Measurements from ENCODE around the gene NSMCE4A.
"Not testable (repeated sequence)": the region's sequence is repeated elsewhere in the genome, so short reads cannot be mapped to it uniquely, and the experiment has no call there.

The NSMCE4A gene

GRCh38 chr10:121975295-121976086 lies 474 bp upstream of the NSMCE4A start:
- Histone ChIP-seq H3K4me2 (ENCODE audit: low read depth, low read length, poor library complexity, severe bottlenecking) (peak overlapping the region; percentile 64), H3K9me3 (ENCODE audit: insufficient read depth, low read depth, low read length) (no peaks in the 10 kb centered on the region; the same call in 1 of the 2 replicates), H3K4me3 (ENCODE audit: low read length, poor library complexity, severe bottlenecking) (peak overlapping the region; percentile 81), H2AFZ (ENCODE audit: low read length) (peak overlapping the region; percentile 95), H3K27me3 (ENCODE audit: insufficient read depth, low read length, poor library complexity, severe bottlenecking) (no peaks in the 10 kb centered on the region), H3F3A (ENCODE audit: low read depth) (no peaks in the 10 kb centered on the region), H3K36me3 (ENCODE audit: insufficient read depth, low read length) (peaks cover 4% of the 10 kb centered on the region; the same call in 1 of the 2 replicates), H3K79me2 (ENCODE audit: insufficient read depth, low read length) (peaks cover 32% of the 10 kb centered on the region), H3K4me1 (ENCODE audit: insufficient read depth, low read length, poor library complexity, severe bottlenecking) (peaks cover 24% of the 10 kb centered on the region), H4K20me1 (ENCODE audit: insufficient read depth, low read length, poor library complexity, severe bottlenecking) (peaks cover 13% of the 10 kb centered on the region), H3K9me2 (replicated peaks; ENCODE audit: low read depth, low read length) (no peaks in the 10 kb centered on the region), H3K9ac (ENCODE audit: low read depth, low read length, poor library complexity, severe bottlenecking) (peak overlapping the region; percentile 94)
- peak; percentile 69 for TF ChIP-seq CTCF (conservative IDR thresholded peaks at IDR 0.05; ENCODE audit: low read length)
- TF ChIP-seq EZH2phosphoT487 (IDR thresholded peaks at IDR 0.05; ENCODE audit: borderline replicate concordance), result no peak

- Histone ChIP-seq H3K4me3 (ENCODE audit: low read length, poor library complexity, severe bottlenecking) (peak overlapping the region; percentile 81), H3K4me2 (ENCODE audit: low read depth, low read length, poor library complexity, severe bottlenecking) (peak overlapping the region; percentile 90), H3K36me3 (ENCODE audit: insufficient read depth, low read length) (peaks cover 6% of the 10 kb centered on the region; the same call in 1 of the 2 replicates), H2AFZ (ENCODE audit: low read length) (peak overlapping the region; percentile 95; the same call in 1 of the 2 replicates), H3K9me3 (ENCODE audit: insufficient read depth, low read depth, low read length) (no peaks in the 10 kb centered on the region; the same call in 1 of the 2 replicates), H3K4me1 (ENCODE audit: insufficient read depth, low read length, poor library complexity, severe bottlenecking) (peaks cover 24% of the 10 kb centered on the region), H3K9ac (ENCODE audit: low read depth, low read length, poor library complexity, severe bottlenecking) (peak overlapping the region; percentile 94), H3K79me2 (ENCODE audit: insufficient read depth, low read length) (peaks cover 32% of the 10 kb centered on the region), H4K20me1 (ENCODE audit: insufficient read depth, low read length, poor library complexity, severe bottlenecking) (peaks cover 13% of the 10 kb centered on the region), H3F3A (ENCODE audit: low read depth) (no peaks in the 10 kb centered on the region), H3K9me2 (replicated peaks; ENCODE audit: low read depth, low read length) (no peaks in the 10 kb centered on the region), H3K27me3 (ENCODE audit: insufficient read depth, low read length, poor library complexity, severe bottlenecking) (no peaks in the 10 kb centered on the region)
- TF ChIP-seq EZH2phosphoT487 (IDR thresholded peaks at IDR 0.05; ENCODE audit: borderline replicate concordance), result no peak
- no peak for TF ChIP-seq CTCF (conservative IDR thresholded peaks at IDR 0.05; ENCODE audit: low read length)
Observed at GRCh38 chr10:121974019-121974534, 940 bp downstream of the NSMCE4A start.

GRCh38 chr10:121969086-121969485 lies 5.9 kb downstream of the NSMCE4A start:
- H3K4me2 ChIP-seq (ENCODE audit: low read depth, low read length, poor library complexity, severe bottlenecking); H3K9ac ChIP-seq (ENCODE audit: low read depth, low read length, poor library complexity, severe bottlenecking); H3K27me3 ChIP-seq (ENCODE audit: insufficient read depth, low read length, poor library complexity, severe bottlenecking); H3K9me2 ChIP-seq (replicated peaks; ENCODE audit: low read depth, low read length); H3F3A ChIP-seq (ENCODE audit: low read depth); H3K9me3 ChIP-seq (ENCODE audit: insufficient read depth, low read depth, low read length); H3K4me3 ChIP-seq (ENCODE audit: low read length, poor library complexity, severe bottlenecking); H2AFZ ChIP-seq (ENCODE audit: low read length): not testable (repeated sequence)
- H4K20me1 ChIP-seq (ENCODE audit: insufficient read depth, low read length, poor library complexity, severe bottlenecking), result peaks cover 14% of the 10 kb centered on the region
- H3K79me2 ChIP-seq (ENCODE audit: insufficient read depth, low read length), result peaks cover 28% of the 10 kb centered on the region
- H3K4me1 ChIP-seq (ENCODE audit: insufficient read depth, low read length, poor library complexity, severe bottlenecking), result peaks cover 22% of the 10 kb centered on the region
- peaks cover 49% of the 10 kb centered on the region; the same call in 1 of the 2 replicates for H3K36me3 ChIP-seq (ENCODE audit: insufficient read depth, low read length)

Measured in Loucy (cell line).